Neural progenitor cell (in vitro differentiated cells): ENCODE data around the gene PTPA. TPM values are rescaled to one million over a fixed set of nuclear protein-coding genes. Genes with fewer than 3 reads are reported as not detected.
A peak's percentile ranks its signal among the peaks of the same experiment; 100 is the strongest.
"Not testable (repeated sequence)": the region's sequence is repeated elsewhere in the genome, so short reads cannot be mapped to it uniquely, and the experiment has no call there.

Source experiments
- DNase-seq: peaks from one replicate; pipeline ENCODE4 v3.0.0-alpha.2; 2016; ENCODE audit warnings: low spot score
- H2AFZ ChIP-seq: fragments of 200-600 bp; sonication (generic); replicated peaks from 2 replicates; pipeline ENCODE4 v1.6.1; 2016; ENCODE audit warnings: antibody characterized with exemption
- H3F3A ChIP-seq: fragments of 200-600 bp; sonication (generic); 2 replicates; pipeline ENCODE4 v1.6.1; 2016; ENCODE audit warnings: antibody characterized with exemption, low read depth
- H3K27ac ChIP-seq: fragments of 200-600 bp; sonication (generic); 2 replicates; pipeline ENCODE4 v1.5.1; 2016; ENCODE audit warnings: mild to moderate bottlenecking
- H3K27me3 ChIP-seq: fragments of 200-600 bp; sonication (generic); 2 replicates; pipeline ENCODE4 v1.6.1; 2016; ENCODE audit warnings: mild to moderate bottlenecking, moderate library complexity
- H3K36me3 ChIP-seq: fragments of 200-600 bp; sonication (generic); 2 replicates; pipeline ENCODE4 v1.5.1; 2016
- H3K4me1 ChIP-seq: fragments of 200-600 bp; sonication (generic); 2 replicates; pipeline ENCODE4 v1.6.1; 2016; ENCODE audit warnings: mixed run types
- H3K4me2 ChIP-seq: fragments of 200-600 bp; sonication (generic); 2 replicates; pipeline ENCODE4 v1.6.1; 2016
- H3K4me3 ChIP-seq: fragments of 200-600 bp; sonication (generic); 2 replicates; pipeline ENCODE4 v1.5.1; 2016
- H3K79me2 ChIP-seq: fragments of 200-600 bp; sonication (generic); 2 replicates; pipeline ENCODE4 v1.6.1; 2016; ENCODE audit warnings: low read depth
- H3K9ac ChIP-seq: fragments of 200-600 bp; sonication (generic); 2 replicates; pipeline ENCODE4 v1.6.1; 2016
- H3K9me3 ChIP-seq: fragments of 200-600 bp; sonication (generic); 2 replicates; pipeline ENCODE4 v1.5.1; 2016; ENCODE audit warnings: low read depth
- H4K20me1 ChIP-seq: fragments of 200-600 bp; sonication (generic); 2 replicates; pipeline ENCODE4 v1.6.1; 2016; ENCODE audit warnings: low read depth
- H3K27ac Mint-ChIP-seq: 3 replicates; pipeline ENCODE4 v1.8.0; 2021; ENCODE audit warnings: mixed read lengths
- H3K27me3 Mint-ChIP-seq: 2 replicates; pipeline ENCODE4 v1.8.0; 2022; ENCODE audit warnings: low read depth, mild to moderate bottlenecking, inconsistent platforms, moderate library complexity, mixed read lengths; ENCODE audit not compliant: insufficient read depth
- H3K36me3 Mint-ChIP-seq: 3 replicates; pipeline ENCODE4 v1.8.0; 2021; ENCODE audit warnings: mixed read lengths
- H3K4me1 Mint-ChIP-seq: 3 replicates; pipeline ENCODE4 v1.8.0; 2021; ENCODE audit warnings: mixed read lengths
- H3K4me3 Mint-ChIP-seq: 3 replicates; pipeline ENCODE4 v1.8.0; 2021; ENCODE audit warnings: mild to moderate bottlenecking, moderate library complexity, mixed read lengths
- H3K9me3 Mint-ChIP-seq: 3 replicates; pipeline ENCODE4 v1.8.0; 2020; ENCODE audit warnings: mixed read lengths
- CTCF ChIP-seq: fragments of 200-600 bp; sonication (generic); IDR thresholded peaks from 2 replicates; pipeline ENCODE4 v1.5.1; 2017; ENCODE audit warnings: antibody characterized with exemption, mild to moderate bottlenecking
- EZH2 ChIP-seq: fragments of 200-600 bp; sonication (generic); IDR thresholded peaks from 2 replicates; pipeline ENCODE4 v1.6.1; 2017; ENCODE audit warnings: antibody characterized with exemption, mild to moderate bottlenecking, moderate library complexity
- EZH2phosphoT487 ChIP-seq: fragments of 200-600 bp; sonication (generic); IDR thresholded peaks from 2 replicates; pipeline ENCODE4 v1.6.1; 2017; ENCODE audit warnings: antibody characterized with exemption
- total RNA-seq: library from RNA; depleted of rRNA; stranded (reverse); fragments of >200 nt; gene quantifications from 2 replicates; pipeline ENCODE4 v1.2.3, GENCODE V29; 2015; ENCODE audit warnings: low replicate concordance

Gene PTPA
- total RNA-seq, 1 donor from 2014 or later = 82.4 TPM

GRCh38 chr9:129185402-129185801 lies 74.2 kb downstream of the PTPA start:
- no peak overlapping the region for H3K9ac ChIP-seq
- H2AFZ ChIP-seq = no peak overlapping the region
- H3K4me1 ChIP-seq = peaks cover 21% of the 10 kb centered on the region
- H3K9me3 ChIP-seq = no peaks in the 10 kb centered on the region
- Mint-ChIP-seq H3K36me3 (no peaks in the 10 kb centered on the region), H3K27me3 (peaks cover 13% of the 10 kb centered on the region), H3K9me3 (no peaks in the 10 kb centered on the region), H3K4me1 (peaks cover 42% of the 10 kb centered on the region), H3K4me3 (peak overlapping the region; percentile 39), H3K27ac (peak overlapping the region; percentile 67)
- H3K27ac ChIP-seq = no peak overlapping the region
- H3K36me3 ChIP-seq = no peaks in the 10 kb centered on the region
- no peaks in the 10 kb centered on the region for H4K20me1 ChIP-seq
- no peak overlapping the region for H3K4me2 ChIP-seq
- no peak for DNase-seq
- peaks cover 21% of the 10 kb centered on the region for H3K27me3 ChIP-seq
- no peak for TF ChIP-seq EZH2
- TF ChIP-seq CTCF = no peak
- no peak for TF ChIP-seq EZH2phosphoT487
- no peaks in the 10 kb centered on the region for H3K79me2 ChIP-seq
- peaks cover 19% of the 10 kb centered on the region for H3F3A ChIP-seq
- H3K4me3 ChIP-seq = no peak overlapping the region

GRCh38 chr9:129185991-129186390 lies 74.8 kb downstream of the PTPA start:
- Histone ChIP-seq H3K4me1 (peaks cover 21% of the 10 kb centered on the region), H3F3A (peaks cover 19% of the 10 kb centered on the region), H3K9me3 (no peaks in the 10 kb centered on the region), H4K20me1 (no peaks in the 10 kb centered on the region), H3K9ac (no peak overlapping the region), H2AFZ (no peak overlapping the region), H3K79me2 (no peaks in the 10 kb centered on the region), H3K36me3 (no peaks in the 10 kb centered on the region), H3K4me3 (no peak overlapping the region), H3K4me2 (no peak overlapping the region), H3K27me3 (peaks cover 15% of the 10 kb centered on the region), H3K27ac (no peak overlapping the region)
- no peak for DNase-seq
- no peaks in the 10 kb centered on the region for H3K9me3 Mint-ChIP-seq
- no peaks in the 10 kb centered on the region for H3K36me3 Mint-ChIP-seq
- peaks cover 13% of the 10 kb centered on the region for H3K27me3 Mint-ChIP-seq
- TF ChIP-seq EZH2phosphoT487 (no peak), CTCF (no peak), EZH2 (no peak)
- H3K27ac Mint-ChIP-seq = no peak overlapping the region
- H3K4me1 Mint-ChIP-seq = peaks cover 42% of the 10 kb centered on the region
- H3K4me3 Mint-ChIP-seq = no peak overlapping the region

- peaks cover 35% of the 10 kb centered on the region for H3K4me1 Mint-ChIP-seq
- no peaks in the 10 kb centered on the region for H4K20me1 ChIP-seq
- no peak overlapping the region for H3K4me3 ChIP-seq
- DNase-seq = no peak
- H3K9ac ChIP-seq = no peak overlapping the region
- no peak overlapping the region for H2AFZ ChIP-seq
- H3K27me3 ChIP-seq = peaks cover 4% of the 10 kb centered on the region
- no peak overlapping the region for H3K4me2 ChIP-seq
- H3K27ac ChIP-seq = no peak overlapping the region
- no peak overlapping the region for H3K4me3 Mint-ChIP-seq
- TF ChIP-seq EZH2phosphoT487 (no peak), CTCF (no peak), EZH2 (no peak)
- H3K36me3 Mint-ChIP-seq = peaks cover 2% of the 10 kb centered on the region
- peaks cover 13% of the 10 kb centered on the region for H3K27me3 Mint-ChIP-seq
- H3K79me2 ChIP-seq = no peaks in the 10 kb centered on the region
- H3K9me3 Mint-ChIP-seq = peaks cover 5% of the 10 kb centered on the region
- H3K9me3 ChIP-seq = no peaks in the 10 kb centered on the region
- H3K27ac Mint-ChIP-seq = no peak overlapping the region
- H3K4me1 ChIP-seq = peaks cover 21% of the 10 kb centered on the region
- H3F3A ChIP-seq = peaks cover 19% of the 10 kb centered on the region
- H3K36me3 ChIP-seq = no peaks in the 10 kb centered on the region
Measured at GRCh38 chr9:129187042-129187441, 75.8 kb downstream of the PTPA start.

- not testable (repeated sequence) for H3K36me3 ChIP-seq, H3K27ac ChIP-seq, H3K4me3 Mint-ChIP-seq, H3K4me3 ChIP-seq, H3K27me3 ChIP-seq, H3F3A ChIP-seq, H3K4me2 ChIP-seq, H2AFZ ChIP-seq, DNase-seq, H3K9ac ChIP-seq, H3K9me3 ChIP-seq, H3K36me3 Mint-ChIP-seq, H3K4me1 ChIP-seq, H3K27ac Mint-ChIP-seq, H4K20me1 ChIP-seq, H3K79me2 ChIP-seq
- H3K9me3 Mint-ChIP-seq = peaks cover 14% of the 10 kb centered on the region
- peaks cover 16% of the 10 kb centered on the region for H3K27me3 Mint-ChIP-seq
- peaks cover 17% of the 10 kb centered on the region for H3K4me1 Mint-ChIP-seq
Measured at GRCh38 chr9:129189971-129190370, 78.8 kb downstream of the PTPA start.
